Measurements from ENCODE around the gene FBP2.

GRCh38 chr9:94514722-94515121 lies 78.9 kb downstream of the FBP2 start:
- TF ChIP-seq, protein P1, sequence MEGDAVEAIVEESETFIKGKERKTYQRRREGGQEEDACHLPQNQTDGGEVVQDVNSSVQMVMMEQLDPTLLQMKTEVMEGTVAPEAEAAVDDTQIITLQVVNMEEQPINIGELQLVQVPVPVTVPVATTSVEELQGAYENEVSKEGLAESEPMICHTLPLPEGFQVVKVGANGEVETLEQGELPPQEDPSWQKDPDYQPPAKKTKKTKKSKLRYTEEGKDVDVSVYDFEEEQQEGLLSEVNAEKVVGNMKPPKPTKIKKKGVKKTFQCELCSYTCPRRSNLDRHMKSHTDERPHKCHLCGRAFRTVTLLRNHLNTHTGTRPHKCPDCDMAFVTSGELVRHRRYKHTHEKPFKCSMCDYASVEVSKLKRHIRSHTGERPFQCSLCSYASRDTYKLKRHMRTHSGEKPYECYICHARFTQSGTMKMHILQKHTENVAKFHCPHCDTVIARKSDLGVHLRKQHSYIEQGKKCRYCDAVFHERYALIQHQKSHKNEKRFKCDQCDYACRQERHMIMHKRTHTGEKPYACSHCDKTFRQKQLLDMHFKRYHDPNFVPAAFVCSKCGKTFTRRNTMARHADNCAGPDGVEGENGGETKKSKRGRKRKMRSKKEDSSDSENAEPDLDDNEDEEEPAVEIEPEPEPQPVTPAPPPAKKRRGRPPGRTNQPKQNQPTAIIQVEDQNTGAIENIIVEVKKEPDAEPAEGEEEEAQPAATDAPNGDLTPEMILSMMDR (IDR thresholded peaks at IDR 0.05) = no peak
- TF ChIP-seq POLR2A (IDR thresholded peaks at IDR 0.05) = no peak

Data from Peyer's patch (tissue), 4 donors.